SU-DHL-6 (cell line): ENCODE measurements around the gene ZNF672.

Experiments used
- EZH2phosphoT487 ChIP-seq: fragments of 200-600 bp; sonication (generic), shearing (Covaris generic); conservative IDR thresholded peaks from 2 replicates; pipeline ENCODE4 v1.6.1; 2018; ENCODE audit warnings: mild to moderate bottlenecking, antibody characterized with exemption, low read length, moderate library complexity, mixed read lengths
- TF ChIP-seq, protein P1 (sequence below): fragments of 200-600 bp; sonication (generic); IDR thresholded peaks from one replicate; pipeline ENCODE4 v1.5.1; 2017; ENCODE audit warnings: antibody characterized with exemption, mild to moderate bottlenecking, low read length, moderate library complexity; ENCODE audit not compliant: insufficient read depth, poor library complexity, severe bottlenecking

DNA sequence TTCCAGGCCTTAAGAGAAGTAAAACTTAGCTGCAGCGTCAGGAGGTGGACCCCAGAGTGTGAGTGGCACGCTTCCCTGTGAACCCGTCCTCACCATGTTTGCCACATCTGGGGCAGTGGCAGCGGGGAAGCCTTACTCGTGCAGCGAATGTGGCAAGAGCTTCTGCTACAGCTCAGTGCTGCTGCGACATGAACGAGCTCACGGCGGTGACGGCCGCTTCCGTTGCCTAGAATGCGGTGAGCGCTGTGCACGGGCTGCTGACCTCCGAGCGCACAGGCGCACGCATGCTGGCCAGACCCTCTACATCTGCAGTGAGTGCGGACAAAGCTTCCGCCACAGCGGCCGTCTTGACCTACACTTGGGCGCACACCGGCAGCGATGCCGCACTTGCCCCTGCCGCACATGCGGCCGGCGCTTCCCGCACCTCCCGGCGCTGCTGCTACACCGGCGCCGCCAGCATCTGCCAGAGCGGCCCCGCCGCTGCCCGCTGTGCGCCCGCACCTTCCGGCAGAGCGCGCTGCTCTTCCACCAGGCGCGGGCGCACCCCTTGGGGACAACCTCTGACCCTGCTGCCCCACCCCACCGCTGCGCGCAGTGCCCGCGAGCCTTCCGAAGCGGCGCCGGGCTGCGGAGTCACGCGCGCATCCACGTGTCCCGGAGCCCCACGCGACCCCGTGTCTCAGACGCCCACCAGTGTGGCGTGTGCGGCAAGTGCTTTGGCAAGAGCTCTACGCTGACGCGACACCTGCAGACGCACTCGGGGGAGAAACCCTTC, 9.3 kb downstream of the ZNF672 start:
- TF ChIP-seq, protein P1, sequence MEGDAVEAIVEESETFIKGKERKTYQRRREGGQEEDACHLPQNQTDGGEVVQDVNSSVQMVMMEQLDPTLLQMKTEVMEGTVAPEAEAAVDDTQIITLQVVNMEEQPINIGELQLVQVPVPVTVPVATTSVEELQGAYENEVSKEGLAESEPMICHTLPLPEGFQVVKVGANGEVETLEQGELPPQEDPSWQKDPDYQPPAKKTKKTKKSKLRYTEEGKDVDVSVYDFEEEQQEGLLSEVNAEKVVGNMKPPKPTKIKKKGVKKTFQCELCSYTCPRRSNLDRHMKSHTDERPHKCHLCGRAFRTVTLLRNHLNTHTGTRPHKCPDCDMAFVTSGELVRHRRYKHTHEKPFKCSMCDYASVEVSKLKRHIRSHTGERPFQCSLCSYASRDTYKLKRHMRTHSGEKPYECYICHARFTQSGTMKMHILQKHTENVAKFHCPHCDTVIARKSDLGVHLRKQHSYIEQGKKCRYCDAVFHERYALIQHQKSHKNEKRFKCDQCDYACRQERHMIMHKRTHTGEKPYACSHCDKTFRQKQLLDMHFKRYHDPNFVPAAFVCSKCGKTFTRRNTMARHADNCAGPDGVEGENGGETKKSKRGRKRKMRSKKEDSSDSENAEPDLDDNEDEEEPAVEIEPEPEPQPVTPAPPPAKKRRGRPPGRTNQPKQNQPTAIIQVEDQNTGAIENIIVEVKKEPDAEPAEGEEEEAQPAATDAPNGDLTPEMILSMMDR, result no peak
- TF ChIP-seq EZH2phosphoT487, result no peak
